IPS-18c (cell line): ENCODE data around the gene TSHZ3.

Source experiments
- H3K4me3 ChIP-seq: 2 replicates; pipeline ENCODE4 v1.7.0; 2013; ENCODE audit warnings: low read depth, mild to moderate bottlenecking, low read length, moderate library complexity; ENCODE audit not compliant: insufficient read depth
- H3K9me3 ChIP-seq: one replicate; pipeline ENCODE4 v1.6.1; 2013; ENCODE audit warnings: mild to moderate bottlenecking, low read length, moderate library complexity; ENCODE audit not compliant: control insufficient read depth, insufficient read depth

TSHZ3 gene

GRCh38 chr19:31357315-31357673 lies 8.1 kb upstream of the TSHZ3 start:
- H3K4me3 ChIP-seq: no peak overlapping the region
- H3K9me3 ChIP-seq: no peaks in the 10 kb centered on the region

GRCh38 chr19:31356587-31357314 lies 7.5 kb upstream of the TSHZ3 start:
- Histone ChIP-seq H3K4me3 (no peak overlapping the region; the same call in 1 of the 2 replicates), H3K9me3 (no peaks in the 10 kb centered on the region)

GRCh38 chr19:31355665-31356289 lies 6.5 kb upstream of the TSHZ3 start:
- Histone ChIP-seq H3K4me3 (peak overlapping the region; percentile 26; the same call in 1 of the 2 replicates), H3K9me3 (no peaks in the 10 kb centered on the region)

- Histone ChIP-seq H3K4me3 (peak overlapping the region; percentile 36), H3K9me3 (no peaks in the 10 kb centered on the region)
Measured at GRCh38 chr19:31354799-31355664, 5.8 kb upstream of the TSHZ3 start.

- H3K4me3 ChIP-seq: peak overlapping the region; percentile 36; the same call in 1 of the 2 replicates
Measured at GRCh38 chr19:31354316-31354715, 5.1 kb upstream of the TSHZ3 start.

GRCh38 chr19:31353833-31354232 lies 4.6 kb upstream of the TSHZ3 start:
- Histone ChIP-seq H3K4me3 (no peak overlapping the region), H3K9me3 (no peaks in the 10 kb centered on the region)

More at GRCh38 chr19:31354316-31354715, 5.1 kb upstream of the TSHZ3 start:
- no peaks in the 10 kb centered on the region for H3K9me3 ChIP-seq

GRCh38 chr19:31352782-31353651 lies 3.8 kb upstream of the TSHZ3 start:
- no peaks in the 10 kb centered on the region for H3K9me3 ChIP-seq
- H3K4me3 ChIP-seq: peak overlapping the region; percentile 60

GRCh38 chr19:31352296-31352781 lies 3.1 kb upstream of the TSHZ3 start:
- no peaks in the 10 kb centered on the region for H3K9me3 ChIP-seq
- peak overlapping the region; percentile 60 for H3K4me3 ChIP-seq

GRCh38 chr19:31351855-31352195 lies 2.6 kb upstream of the TSHZ3 start:
- Histone ChIP-seq H3K4me3 (peak overlapping the region; percentile 60), H3K9me3 (no peaks in the 10 kb centered on the region)

- Histone ChIP-seq H3K9me3 (no peaks in the 10 kb centered on the region), H3K4me3 (peak overlapping the region; percentile 60)
Measured at GRCh38 chr19:31351056-31351854, 2.0 kb upstream of the TSHZ3 start.

- peak overlapping the region; percentile 69 for H3K4me3 ChIP-seq
- H3K9me3 ChIP-seq: no peaks in the 10 kb centered on the region
Measured at GRCh38 chr19:31350693-31351055, 1.4 kb upstream of the TSHZ3 start.

- no peaks in the 10 kb centered on the region for H3K9me3 ChIP-seq
- peak overlapping the region; percentile 69 for H3K4me3 ChIP-seq
Measured at GRCh38 chr19:31350033-31350692, 927 bp upstream of the TSHZ3 start.

- no peaks in the 10 kb centered on the region for H3K9me3 ChIP-seq
- H3K4me3 ChIP-seq: peak overlapping the region; percentile 69
Measured at GRCh38 chr19:31348481-31349159, 616 bp downstream of the TSHZ3 start.

GRCh38 chr19:31347828-31348392 lies 1.3 kb downstream of the TSHZ3 start:
- peak overlapping the region; percentile 69 for H3K4me3 ChIP-seq
- H3K9me3 ChIP-seq: no peaks in the 10 kb centered on the region

- no peak overlapping the region for H3K4me3 ChIP-seq
- no peaks in the 10 kb centered on the region for H3K9me3 ChIP-seq
Measured at GRCh38 chr19:31347354-31347753, 1.9 kb downstream of the TSHZ3 start.
